ENCODE data around the gene B4GALNT2. TPM values are rescaled to one million over a fixed set of nuclear protein-coding genes. Genes with fewer than 3 reads are reported as not detected.
"Not testable (repeated sequence)": the region's sequence is repeated elsewhere in the genome, so short reads cannot be mapped to it uniquely, and the experiment has no call there.

B4GALNT2 gene
- total RNA-seq, 2 experiments from 2014 or later = 0.06 to 0.16 TPM

DNA sequence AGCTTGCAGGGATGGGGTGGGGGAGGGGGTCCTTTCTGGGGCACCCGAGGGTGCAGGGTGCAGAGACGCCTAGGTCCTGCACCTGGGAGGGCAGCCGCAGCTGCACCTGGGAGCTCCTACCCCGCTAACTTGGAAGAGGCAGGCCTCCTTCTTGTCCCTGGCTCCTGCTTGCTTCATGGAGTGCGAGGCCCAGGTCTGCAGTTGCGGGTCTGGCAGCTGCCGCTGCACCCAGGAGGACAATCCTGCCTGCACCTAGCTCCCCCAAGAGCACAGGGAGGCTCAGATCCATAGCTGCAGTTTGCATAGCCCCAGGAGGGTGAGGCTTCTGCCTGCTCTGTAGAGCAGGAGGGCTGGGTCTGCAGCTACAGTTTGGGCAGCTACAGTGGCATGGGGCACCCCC, 51.2 kb downstream of the B4GALNT2 start:
- ChIA-PET CTCF (no interaction called here), POLR2A (interaction anchor here (5.2 kb wide), 1 partner anchor 8 kb away, joined by 26 read pairs; no protein-coding TSS in a partner anchor)
- no peaks in the 10 kb centered on the region for H3K27me3 ChIP-seq (ENCODE audit: control insufficient read depth in 1 of 2, insufficient read depth in 2 of 2, low read length in 2 of 2)

GRCh38 chr17:49184522-49184921, 52.0 kb downstream of the B4GALNT2 start:
- H3K27me3 Mint-ChIP-seq; H3K4me1 ChIP-seq (ENCODE audit: insufficient read depth, low read length); H3K27ac Mint-ChIP-seq; H3K36me3 Mint-ChIP-seq (ENCODE audit: low read depth); DNase-seq; ATAC-seq (ENCODE audit: poor library complexity); POLR2A ChIA-PET; H3K27ac ChIP-seq (ENCODE audit: low read depth in 1 of 2, low read length in 2 of 2); H3K27me3 ChIP-seq (ENCODE audit: control insufficient read depth in 1 of 2, insufficient read depth in 2 of 2, low read length in 2 of 2); H3K4me1 Mint-ChIP-seq (ENCODE audit: low read depth); H3K4me3 Mint-ChIP-seq; H3K36me3 ChIP-seq (ENCODE audit: insufficient read depth, low read length); H3K9me3 Mint-ChIP-seq; H3K4me3 ChIP-seq (ENCODE audit: low read length); CTCF ChIA-PET: not testable (repeated sequence)
- peaks cover 0 to 19% of the 10 kb centered on the region in 2 experiments for H3K9me3 ChIP-seq (ENCODE audit: control insufficient read depth in 1 of 2, insufficient read depth in 1 of 2, low read length in 2 of 2)
- intact Hi-C loops (cut with DNase I, micrococcal nuclease) = loop anchor here (5.0 kb wide), 2 partner anchors 93 to 213 kb away; no protein-coding TSS in a partner anchor

More for the DNA sequence above, 51.2 kb downstream of the B4GALNT2 start:
- intact Hi-C loops (cut with DNase I, micrococcal nuclease) = loop anchor here (5.0 kb wide), 2 partner anchors 94 to 214 kb away; no protein-coding TSS in a partner anchor
- H3K9me3 Mint-ChIP-seq = no peaks in the 10 kb centered on the region
- H3K36me3 Mint-ChIP-seq (ENCODE audit: low read depth) = peaks cover 3% of the 10 kb centered on the region
- Histone ChIP-seq H3K27ac (ENCODE audit: low read depth in 1 of 2, low read length in 2 of 2) (no peak overlapping the region), H3K4me3 (ENCODE audit: low read length) (no peak overlapping the region), H3K36me3 (ENCODE audit: insufficient read depth, low read length) (no peaks in the 10 kb centered on the region), H3K9me3 (ENCODE audit: control insufficient read depth in 1 of 2, insufficient read depth in 1 of 2, low read length in 2 of 2) (peaks cover 0 to 19% of the 10 kb centered on the region in 2 experiments), H3K4me1 (ENCODE audit: insufficient read depth, low read length) (peaks cover 5% of the 10 kb centered on the region)
- no peak overlapping the region for H3K4me3 Mint-ChIP-seq
- DNase-seq = no peak
- TF ChIP-seq CTCF (IDR thresholded peaks at IDR 0.05) = no peak
- ATAC-seq (ENCODE audit: poor library complexity) = no peak
- no peaks in the 10 kb centered on the region for H3K27me3 Mint-ChIP-seq
- no peak overlapping the region for H3K27ac Mint-ChIP-seq
- H3K4me1 Mint-ChIP-seq (ENCODE audit: low read depth) = peaks cover 5% of the 10 kb centered on the region

- H3K27ac ChIP-seq (ENCODE audit: low read depth in 1 of 2, low read length in 2 of 2); POLR2A ChIA-PET; H3K4me1 Mint-ChIP-seq (ENCODE audit: low read depth); H3K27me3 ChIP-seq (ENCODE audit: control insufficient read depth in 1 of 2, insufficient read depth in 2 of 2, low read length in 2 of 2); H3K36me3 ChIP-seq (ENCODE audit: insufficient read depth, low read length); H3K4me3 Mint-ChIP-seq; CTCF ChIA-PET; ATAC-seq (ENCODE audit: poor library complexity); DNase-seq; H3K4me3 ChIP-seq (ENCODE audit: low read length); H3K27ac Mint-ChIP-seq; H3K9me3 Mint-ChIP-seq; H3K36me3 Mint-ChIP-seq (ENCODE audit: low read depth); intact Hi-C loops (cut with DNase I, micrococcal nuclease); H3K4me1 ChIP-seq (ENCODE audit: insufficient read depth, low read length); H3K27me3 Mint-ChIP-seq: not testable (repeated sequence)
- H3K9me3 ChIP-seq (ENCODE audit: control insufficient read depth in 1 of 2, insufficient read depth in 1 of 2, low read length in 2 of 2) = peaks cover 0 to 19% of the 10 kb centered on the region in 2 experiments
Observed at GRCh38 chr17:49185381-49185780, 52.8 kb downstream of the B4GALNT2 start.

DNA sequence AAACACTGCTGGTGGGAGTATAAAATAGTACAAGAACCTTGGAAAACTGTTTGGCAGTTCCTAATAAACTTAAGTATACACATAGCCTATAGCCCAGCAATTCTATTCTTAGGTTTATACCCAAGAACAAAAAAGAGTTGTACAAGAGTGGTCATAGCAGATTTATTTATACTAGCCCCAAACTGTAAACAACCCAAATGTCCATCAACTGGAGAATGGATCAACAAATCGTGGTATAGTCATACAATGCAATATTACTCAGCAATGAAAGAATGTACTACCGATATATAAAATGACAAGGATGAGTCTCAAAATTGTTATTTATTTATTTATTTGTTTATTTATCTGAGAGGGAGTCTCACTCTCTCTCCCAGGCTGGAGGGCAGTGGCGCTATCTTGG, 54.7 kb downstream of the B4GALNT2 start:
- Mint-ChIP-seq H3K4me3 (no peak overlapping the region), H3K27me3 (peaks cover 6% of the 10 kb centered on the region), H3K36me3 (ENCODE audit: low read depth) (peaks cover 9% of the 10 kb centered on the region), H3K9me3 (no peaks in the 10 kb centered on the region), H3K4me1 (ENCODE audit: low read depth) (peaks cover 17% of the 10 kb centered on the region), H3K27ac (no peak overlapping the region)
- no peak for TF ChIP-seq CTCF (IDR thresholded peaks at IDR 0.05)
- peaks cover 10% of the 10 kb centered on the region for H3K4me1 ChIP-seq (ENCODE audit: insufficient read depth, low read length)
- no peaks in the 10 kb centered on the region for H3K36me3 ChIP-seq (ENCODE audit: insufficient read depth, low read length)
- H3K4me3 ChIP-seq (ENCODE audit: low read length) = no peak overlapping the region
- H3K27ac ChIP-seq (ENCODE audit: low read depth in 1 of 2, low read length in 2 of 2) = no peak overlapping the region
- POLR2A ChIA-PET = no interaction called here
- CTCF ChIA-PET = no interaction called here
- no peak for DNase-seq
- ATAC-seq (ENCODE audit: poor library complexity) = no peak
- intact Hi-C loops (cut with DNase I, micrococcal nuclease) = no loop called here
- no peaks in the 10 kb centered on the region for H3K27me3 ChIP-seq (ENCODE audit: control insufficient read depth in 1 of 2, insufficient read depth in 2 of 2, low read length in 2 of 2)
- H3K9me3 ChIP-seq (ENCODE audit: control insufficient read depth in 1 of 2, insufficient read depth in 1 of 2, low read length in 2 of 2) = peaks cover 0 to 19% of the 10 kb centered on the region in 2 experiments

All from CD4-positive, alpha-beta T cell (primary cell).